ENCODE results near the gene ZNF503.
A peak's percentile ranks its signal among the peaks of the same experiment; 100 is the strongest.
"Not testable (repeated sequence)": the region's sequence is repeated elsewhere in the genome, so short reads cannot be mapped to it uniquely, and the experiment has no call there.

Gene ZNF503

DNA sequence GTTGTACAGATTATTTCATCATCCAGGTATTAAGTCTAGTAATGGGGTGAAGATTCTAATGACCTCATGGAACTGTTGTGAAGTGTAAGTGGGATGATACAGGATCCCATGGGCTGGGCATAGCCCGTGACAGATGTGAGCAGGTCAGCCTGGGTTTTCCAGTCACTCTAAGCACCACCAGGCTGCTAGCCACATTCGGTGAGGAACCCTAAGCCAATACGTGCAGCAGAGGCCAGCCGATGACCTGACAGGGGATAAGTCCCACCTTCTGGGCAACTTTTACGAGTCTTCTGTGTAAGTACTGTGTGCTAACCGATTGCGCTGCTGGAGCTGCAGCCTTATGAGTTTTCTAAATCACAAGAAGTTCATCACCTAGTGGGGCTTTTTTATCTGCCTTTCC, 7.3 kb downstream of the ZNF503 start:
- DNase-seq = no peak

DNA sequence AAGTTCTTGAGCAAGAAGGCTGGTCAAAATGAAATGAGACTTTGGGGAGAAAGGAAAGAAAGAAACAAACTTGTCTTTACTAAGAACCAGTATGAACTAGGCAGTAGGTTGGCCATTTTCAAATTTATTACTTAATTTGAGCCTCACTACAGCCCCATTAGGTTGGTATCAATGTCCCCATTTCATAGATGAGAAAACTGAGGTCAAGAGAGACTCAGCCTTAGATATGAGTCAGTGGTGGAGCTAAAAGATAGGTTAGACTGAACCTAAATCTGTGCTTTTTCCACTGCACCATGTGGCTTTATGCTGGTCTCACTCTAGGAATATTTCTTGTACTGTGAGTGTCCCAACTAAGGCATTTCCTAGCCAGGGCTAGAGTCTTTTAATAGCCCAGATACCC, 8.8 kb downstream of the ZNF503 start:
- no peak for DNase-seq

DNA sequence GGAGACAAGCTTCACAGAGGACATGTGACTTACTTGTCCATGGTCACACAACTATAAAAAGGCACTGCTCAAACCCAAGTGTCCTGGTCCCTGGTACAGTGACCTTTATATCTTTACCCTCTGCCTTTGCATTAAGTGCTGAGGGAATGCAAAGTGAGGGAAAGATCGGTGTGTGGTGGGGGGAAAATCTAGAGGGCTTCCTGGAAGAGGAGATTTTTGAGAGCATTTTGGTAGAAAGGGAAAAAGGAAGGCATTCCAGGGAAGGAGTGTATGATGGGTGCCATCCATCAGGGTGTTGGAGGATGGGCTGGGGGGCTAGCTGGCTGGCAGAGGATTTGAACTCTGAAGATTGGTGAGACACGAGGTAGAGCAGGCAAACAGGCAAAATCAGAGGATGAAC, 9.3 kb downstream of the ZNF503 start:
- no peak for DNase-seq

DNA sequence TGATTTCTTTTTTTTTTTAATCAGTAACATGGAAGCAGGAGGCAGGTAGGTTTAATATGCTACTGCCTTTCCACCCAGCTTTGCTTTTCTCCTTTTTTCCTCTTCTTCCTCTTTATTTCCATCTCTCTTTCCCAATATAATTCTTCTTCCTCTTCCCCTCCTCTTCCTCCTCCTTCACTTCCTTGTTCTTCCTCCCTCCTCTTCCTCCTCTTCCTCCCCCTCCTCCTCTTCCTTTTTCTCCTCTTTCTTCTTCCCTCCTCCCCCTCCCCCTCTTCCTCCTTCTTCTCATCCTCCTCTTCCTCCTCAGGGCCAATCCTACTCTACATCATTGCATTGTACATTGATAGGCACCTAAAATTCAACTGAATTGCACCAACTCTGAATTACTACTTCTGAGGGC, 11.4 kb downstream of the ZNF503 start:
- DNase-seq = no peak

DNA sequence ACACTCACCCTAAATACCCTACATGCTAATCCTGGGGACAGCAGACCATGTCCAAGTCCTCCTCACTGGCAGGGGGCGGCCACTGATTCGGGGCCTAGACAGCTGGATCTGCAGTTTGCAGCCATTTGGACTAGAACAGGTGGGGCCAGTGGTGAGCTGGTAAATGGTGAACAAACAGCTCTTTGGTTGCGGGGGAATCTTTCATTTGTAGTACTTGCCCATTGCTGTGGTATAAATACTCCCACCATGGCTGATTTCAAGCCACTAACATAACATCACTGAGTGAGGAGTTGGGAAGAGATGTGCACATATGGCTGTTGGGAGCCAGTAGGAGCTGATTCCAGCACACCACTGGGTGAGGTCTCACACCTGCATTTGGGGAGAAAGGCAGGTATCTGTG, 13.5 kb downstream of the ZNF503 start:
- no peak for DNase-seq

DNA sequence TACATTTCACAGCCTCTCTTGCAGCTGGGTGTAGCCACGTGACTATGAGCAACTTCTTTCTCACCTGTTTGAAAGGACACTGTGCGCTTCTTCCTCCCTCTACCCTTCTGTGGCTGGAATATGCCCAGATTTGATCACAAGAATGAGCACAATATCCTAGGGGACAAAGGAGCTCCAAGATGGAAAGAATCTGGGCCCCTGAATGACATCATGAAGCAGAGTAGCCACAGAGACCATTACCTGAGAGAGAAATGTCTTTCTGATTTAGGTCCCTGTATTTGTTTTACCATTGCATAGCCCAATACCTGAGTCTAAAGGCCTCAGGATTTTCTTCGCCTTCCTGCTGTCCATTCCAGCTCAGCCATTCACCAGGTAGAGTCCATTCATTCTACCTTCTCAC, 15.4 kb downstream of the ZNF503 start:
- DNase-seq = no peak

DNA sequence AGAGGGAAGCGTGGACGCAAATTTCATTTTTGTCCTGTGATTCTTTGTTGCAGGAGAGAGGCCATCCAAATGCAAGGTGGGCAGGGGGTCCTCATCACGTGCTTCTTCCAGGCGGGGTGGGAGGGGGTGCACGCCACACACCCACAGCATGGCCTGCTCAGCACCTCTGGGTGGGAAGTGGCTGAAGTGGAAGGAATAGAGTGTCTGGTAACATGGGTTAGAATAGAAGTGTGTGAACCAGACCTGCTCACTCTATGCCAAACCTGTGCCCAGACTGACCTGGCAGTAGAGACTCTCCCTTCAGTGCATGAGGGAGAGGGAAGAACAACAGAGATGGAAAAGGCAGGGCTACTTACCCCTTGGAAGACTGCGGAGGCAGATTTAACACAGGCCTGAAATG, 21.7 kb downstream of the ZNF503 start:
- no peak for DNase-seq

DNA sequence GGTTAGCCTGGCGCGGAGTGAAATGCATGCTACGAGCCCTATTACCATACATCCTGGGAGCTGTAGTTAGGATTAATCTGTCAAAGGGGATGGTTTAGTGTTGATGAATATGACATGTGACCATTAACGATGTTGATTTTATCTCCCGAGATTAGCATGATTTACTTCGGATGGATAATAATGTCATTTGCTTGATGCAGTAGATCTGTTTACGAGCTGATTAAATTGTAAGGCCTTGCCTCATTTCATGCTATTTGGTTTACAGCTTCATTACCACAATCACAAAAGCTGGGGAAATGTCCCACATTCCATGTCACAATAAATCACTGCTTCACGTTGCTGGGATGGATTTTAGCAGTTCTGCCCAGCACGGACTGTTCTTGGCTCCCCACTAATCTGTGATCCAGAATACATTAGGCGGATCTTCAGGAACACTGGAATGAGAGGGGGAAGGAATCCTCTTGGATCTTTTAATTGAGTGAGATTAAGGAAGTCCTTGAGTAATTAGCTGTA, 22.3 kb downstream of the ZNF503 start:
- no peak for DNase-seq

DNA sequence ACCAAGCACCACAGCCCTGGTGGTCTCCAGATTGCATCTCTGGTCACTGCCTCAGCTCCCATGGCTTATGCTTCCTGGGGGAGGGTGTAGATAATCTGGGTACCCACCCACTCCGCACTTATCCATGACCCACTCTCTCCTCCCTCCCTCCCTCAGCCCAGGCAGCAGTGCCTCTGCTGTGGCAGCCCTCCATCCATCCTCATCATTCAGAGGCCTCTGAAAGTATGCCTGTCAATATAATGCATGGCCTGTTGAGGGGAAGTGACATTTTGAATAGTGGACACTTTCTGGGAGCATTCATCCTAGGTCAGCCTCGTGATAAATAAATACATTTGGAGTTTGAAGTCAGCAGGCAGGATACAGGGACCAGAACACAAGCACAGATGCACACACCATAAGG, 23.2 kb downstream of the ZNF503 start:
- DNase-seq = no peak

DNA sequence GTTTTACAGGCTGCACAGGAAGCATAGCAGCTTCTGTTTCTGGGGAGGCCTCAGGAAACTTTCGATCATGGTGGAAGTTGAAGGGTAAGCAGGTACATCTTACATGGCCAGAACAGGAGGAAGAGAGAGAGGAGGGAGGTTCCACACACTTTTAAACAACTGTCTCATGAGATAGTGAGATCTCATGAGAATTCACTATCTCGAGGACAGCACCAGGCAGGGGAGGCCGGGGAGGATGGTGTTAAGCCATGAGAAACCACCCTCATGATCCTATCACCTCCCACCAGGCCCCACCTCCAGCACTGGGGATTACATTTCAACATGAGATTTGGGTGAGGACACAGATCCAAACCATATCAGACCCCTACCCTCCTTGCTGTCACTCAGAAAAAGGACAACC, 23.7 kb downstream of the ZNF503 start:
- no peak for DNase-seq

DNA sequence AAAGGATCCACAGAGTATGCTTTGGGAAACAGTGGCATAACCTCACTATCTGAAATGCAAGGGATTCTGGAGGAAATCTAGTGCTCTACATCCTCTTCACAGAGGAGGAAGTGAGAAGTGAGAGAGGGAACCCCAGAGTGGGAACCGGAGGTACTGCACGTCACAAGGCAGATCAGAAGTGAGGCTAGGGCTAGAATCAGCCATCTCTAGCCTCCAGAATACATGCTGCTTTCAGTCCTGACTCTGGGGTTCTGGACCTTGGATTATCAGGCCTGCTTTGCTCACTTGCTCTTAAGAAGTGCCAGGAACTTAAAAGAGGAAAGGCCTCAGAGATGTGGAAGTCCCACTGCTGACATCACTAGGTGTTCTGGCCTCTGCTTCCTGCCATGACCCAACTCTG, 25.7 kb downstream of the ZNF503 start:
- no peak for DNase-seq

DNA sequence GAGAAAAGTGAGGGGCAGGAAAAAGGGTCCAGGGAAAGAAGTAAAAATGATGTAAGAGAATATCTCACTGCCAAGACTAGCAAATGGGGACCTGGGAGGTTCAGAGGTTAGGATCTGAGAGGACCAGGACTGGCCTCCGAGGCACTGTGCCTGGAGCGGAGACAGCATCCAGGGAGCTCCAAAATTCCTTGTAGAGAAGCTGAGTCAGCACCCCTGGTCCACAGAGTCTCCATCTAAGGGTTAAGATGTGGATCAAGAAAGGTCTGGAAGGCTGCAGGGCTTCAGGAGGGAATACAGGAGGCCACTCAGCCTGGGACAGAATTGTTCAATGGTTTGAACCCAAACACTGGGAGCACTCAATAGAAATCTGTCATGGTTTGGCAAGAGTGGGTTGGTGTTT, 30.6 kb downstream of the ZNF503 start:
- DNase-seq = no peak

DNA sequence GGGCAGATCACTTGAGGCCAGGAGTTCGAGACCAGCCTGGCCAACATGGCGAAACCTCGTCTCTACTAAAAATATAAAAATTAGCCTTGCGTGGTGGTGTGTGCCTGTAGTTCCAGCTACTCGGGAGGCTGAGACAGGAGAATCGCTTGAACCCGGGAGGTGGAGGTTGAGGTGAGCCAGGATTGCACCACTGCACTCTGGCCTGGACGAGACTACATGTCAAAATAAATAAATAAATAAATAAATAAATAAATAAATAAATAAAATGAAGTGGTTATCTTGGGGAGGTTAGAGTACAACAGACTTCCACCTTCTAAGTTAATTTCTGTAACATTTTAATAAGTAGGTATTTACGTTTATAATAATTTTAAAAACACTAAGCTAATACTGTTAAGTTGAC, 31.7 kb downstream of the ZNF503 start:
- DNase-seq = not testable (repeated sequence)

DNA sequence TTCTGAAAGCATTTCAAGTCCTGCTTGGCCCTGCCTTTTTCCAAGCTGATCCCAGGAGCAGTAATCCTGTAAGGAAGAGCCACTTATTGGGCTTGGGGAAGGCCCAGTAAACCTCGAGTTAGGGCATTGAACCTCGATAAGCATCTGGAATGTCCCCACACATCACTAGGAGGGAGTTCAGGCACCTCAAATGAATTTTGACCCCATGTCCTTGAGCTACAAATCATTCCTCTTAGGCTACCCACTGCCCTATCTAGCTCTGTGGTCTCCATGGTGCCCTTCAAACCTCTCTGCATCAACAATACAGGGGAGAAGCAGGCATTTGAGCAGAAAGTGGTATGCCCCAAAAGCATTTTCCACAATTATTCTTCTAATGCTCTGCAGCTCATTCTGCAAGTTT, 33.7 kb downstream of the ZNF503 start:
- no peak for DNase-seq

DNA sequence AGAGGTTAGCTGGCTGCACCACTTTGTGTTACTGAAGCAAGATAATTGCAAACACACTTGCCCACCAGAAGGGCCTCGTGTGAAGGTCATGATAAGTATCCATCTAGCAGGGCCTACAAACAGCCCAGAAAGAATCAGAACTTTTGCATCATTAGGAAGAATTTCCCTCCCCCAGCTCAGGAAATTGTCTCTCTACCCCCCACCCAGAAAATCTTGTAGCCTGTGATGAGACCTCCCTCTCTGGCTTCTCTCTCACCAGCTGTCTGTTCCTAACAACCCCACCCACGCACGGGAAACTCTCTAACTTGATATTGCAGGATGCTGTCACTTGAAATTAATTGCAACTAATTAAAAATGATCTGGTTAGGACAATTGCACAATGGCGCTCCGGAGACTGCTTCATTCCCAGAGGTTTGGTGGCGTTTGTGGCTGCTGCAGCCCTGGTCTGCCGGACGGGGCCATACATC, 34.5 kb downstream of the ZNF503 start:
- DNase-seq = no peak

DNA sequence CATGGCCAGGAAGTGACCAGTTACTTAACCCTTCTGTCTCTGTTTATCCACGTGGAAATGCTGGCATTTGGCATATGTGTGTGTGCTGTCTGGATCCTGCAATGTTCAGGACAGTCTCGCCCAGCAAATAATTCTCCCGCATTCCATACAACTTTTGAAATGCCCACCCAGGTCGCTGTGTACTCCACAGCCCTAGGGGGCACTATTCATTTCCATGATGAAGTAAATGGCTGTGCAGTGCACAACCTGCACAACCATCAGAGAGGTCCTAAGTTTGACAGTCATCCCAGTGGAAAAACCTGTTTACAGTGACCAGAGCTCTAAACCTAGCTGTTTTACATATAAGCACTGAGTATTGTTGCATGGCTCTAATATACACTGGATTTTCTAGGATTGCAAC, 38.1 kb downstream of the ZNF503 start:
- no peak for DNase-seq

DNA sequence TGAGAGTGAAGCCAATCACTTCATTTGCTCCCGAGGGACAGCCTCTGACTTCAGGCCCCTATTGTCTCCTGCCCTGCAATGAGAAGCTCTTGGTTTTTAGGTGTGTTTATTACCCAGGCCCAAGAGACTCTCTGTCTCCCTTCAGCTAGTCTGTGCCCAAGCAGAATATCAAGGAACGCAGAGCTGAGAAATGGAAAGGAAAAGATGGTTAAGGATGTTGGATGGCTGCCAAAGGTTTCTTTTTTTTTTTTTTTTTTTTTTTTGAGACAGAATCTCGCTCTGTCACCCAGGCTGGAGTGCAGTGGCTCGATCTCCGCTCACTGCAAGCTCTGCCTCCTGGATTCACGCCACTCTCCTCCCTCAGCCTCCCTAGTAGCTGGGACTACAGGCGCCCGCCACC, 41.7 kb downstream of the ZNF503 start:
- DNase-seq = not testable (repeated sequence)

DNA sequence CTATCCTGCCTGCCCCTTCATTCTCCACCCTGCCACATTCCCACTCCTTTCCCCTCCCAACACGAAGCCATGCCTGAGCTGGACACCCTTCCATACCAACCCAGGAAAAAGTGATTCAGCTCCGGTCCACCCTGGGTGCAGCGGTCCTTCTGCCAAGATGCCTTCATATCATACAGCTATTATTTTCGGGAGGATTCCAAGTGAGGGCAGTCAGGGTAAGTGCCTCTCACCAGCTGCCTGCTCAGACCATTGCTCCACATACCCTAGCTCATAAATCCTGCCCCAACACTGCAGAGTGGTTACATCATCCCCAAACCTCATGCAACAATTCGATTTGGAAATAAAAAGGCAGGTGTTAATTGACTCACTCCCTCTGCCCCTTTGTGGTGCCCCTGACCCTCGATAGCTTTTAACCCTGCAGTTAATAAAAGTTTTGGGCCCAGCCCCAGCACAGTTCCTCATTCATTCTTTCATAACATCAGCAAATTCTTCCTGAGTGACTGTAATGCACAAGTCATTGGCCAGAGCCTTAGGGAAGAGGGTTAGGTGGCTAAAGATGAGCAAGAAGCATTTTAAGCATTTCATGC, 42.6 kb downstream of the ZNF503 start:
- DNase-seq = peak in 1 of 2 experiments; percentile 33

DNA sequence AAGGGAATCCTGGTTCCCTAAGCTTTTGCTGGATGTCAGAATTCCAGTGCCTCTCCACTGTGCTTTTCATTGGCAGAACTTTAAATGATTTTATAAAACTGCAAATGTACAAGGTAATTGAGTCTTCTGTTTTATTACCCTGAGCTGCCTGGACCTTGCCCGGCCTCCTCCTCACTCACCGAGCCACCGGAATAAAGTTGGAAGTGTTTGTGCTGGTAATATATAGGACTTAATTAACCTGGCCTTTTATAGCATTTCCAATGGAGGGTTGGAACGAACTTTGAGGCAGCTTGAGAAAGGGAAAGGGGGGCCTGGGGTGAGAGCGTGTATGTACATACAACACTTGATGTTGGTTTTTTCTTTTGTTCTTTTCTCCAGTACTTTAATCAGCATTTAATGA, 43.4 kb downstream of the ZNF503 start:
- no peak for DNase-seq

DNA sequence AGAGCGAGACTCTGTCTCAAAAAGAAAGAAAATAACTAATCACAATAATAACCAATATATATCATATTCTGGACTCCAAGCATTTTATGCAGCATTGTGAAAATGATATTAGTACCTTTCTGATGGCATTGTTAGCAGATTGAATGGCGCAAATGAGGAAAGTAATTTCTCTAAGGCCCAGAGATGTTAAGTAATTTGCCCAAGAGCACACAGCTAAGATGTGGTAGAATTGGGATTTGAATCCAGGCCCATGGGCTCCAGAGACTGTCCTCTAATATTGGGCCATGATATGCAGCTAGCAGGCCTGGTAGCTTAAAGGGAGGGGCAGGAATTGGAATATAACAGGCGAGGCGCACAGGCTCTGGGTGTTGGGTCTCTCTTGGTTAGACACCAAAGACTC, 44.1 kb downstream of the ZNF503 start:
- no peak for DNase-seq

DNA sequence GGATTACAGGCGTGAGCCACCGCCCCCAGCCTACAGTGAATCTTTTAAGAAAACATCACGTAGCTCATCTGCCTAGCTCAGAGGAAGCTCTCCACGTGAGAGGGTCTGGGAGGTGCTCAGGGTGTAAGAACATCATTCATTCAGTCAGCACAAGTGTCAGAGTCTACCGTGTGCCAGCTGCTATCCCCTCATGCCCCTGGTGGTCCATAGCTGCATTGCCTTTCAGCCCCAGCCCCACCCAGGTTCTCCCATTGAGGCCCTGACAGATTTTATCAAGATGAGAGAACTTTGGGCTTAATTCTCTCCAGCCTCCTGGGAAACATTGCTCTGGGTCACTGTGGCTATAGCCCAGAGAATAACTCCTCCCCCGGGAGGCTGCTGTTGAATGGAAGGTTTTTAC, 45.1 kb downstream of the ZNF503 start:
- DNase-seq = no peak

DNA sequence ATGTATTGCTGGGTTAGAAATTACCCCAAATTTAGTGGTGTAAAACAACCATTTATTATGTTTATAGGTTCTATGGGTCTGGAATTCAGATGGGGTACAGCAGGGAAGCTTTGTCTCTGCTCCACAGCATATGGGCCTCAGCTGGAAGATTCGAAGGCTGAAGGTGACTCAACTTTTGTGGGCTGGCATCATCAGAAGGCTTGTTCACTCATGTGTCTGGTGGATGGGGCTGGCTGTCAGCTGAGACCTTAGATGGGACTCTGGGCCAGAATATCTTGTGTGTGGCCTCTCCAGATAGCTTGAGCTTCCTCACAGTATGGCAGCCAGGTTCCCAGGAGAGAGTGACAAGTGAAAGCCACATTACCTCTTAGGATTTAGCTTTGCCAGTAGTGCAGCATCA, 45.9 kb downstream of the ZNF503 start:
- no peak for DNase-seq

DNA sequence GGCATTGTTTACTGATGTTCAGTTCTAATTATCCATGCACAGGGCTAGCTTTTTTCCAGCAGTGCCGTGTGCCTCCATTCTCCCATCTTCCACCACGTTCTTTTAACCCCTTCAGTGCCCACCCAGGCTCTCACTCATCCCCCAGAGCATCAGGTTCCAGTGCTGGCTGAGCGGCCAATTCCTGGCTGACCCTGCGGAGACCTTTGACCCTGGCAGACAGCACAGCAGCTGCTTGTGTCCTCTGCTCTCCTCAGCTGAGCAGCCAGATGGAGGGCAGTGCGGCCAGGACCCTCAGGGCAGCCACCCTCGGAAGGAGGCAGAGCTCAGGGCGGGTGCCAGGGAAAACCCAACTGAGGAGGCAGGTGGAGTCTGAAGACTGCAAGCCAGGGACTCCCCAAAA, 48.4 kb downstream of the ZNF503 start:
- DNase-seq = no peak

DNA sequence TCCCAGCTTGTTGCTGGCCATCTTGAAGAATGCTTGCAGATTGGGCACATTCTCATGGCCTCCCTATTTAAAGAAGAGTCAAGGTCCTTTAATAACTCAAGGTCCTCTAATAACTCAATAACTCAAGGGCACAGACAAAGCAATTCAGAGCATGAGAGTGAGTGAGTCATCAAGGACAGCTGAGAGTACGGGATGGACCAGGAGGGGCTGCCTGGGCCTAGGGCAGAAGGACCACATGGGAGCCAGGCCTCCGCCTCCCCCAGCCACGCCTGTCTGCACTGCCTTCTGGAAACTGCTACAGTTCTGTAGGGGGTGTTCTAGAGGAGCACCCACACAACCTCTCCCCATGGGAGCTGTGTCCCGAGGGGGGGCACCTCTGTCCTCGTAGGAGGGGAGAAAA, 48.9 kb downstream of the ZNF503 start:
- DNase-seq = no peak

DNA sequence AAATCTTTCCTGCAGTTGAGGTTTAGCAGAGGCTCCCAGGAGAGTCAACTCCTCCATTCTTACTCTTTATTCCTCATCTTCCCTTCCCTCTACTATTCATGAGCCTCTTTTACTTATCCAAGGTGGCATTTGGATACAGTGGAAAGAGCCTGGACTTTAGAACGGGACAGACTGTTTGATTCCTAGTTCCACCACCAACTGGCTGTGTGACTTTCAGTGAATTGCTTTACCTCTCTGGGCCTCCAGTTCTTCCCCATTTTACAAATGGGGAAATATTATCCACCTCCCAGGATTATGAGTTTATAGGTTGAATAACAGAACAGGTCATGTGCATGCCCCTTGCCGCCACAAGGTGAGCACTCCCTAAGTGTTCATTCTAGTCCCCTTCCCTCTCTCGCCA, 49.9 kb downstream of the ZNF503 start:
- no peak for DNase-seq

DNA sequence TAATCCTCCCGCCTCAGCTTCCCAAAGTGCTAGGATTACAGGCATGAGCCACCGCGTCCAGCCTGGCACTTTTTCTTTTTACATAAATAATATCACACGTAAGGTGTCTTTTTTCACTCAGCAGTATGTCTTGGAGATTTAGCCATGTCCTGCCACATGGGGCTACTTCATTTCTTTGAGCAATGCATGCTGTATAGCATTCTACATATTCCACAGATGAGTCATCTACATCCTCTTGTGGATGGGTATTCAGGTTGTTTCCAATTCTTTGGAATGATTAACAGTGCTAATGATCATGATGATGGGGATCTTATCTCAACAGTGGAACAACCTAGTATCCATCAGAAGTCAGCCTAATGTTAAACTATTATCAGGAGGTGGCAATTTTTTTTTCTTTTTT, 50.8 kb downstream of the ZNF503 start:
- DNase-seq = peak in 1 of 2 experiments; percentile 19

Measured in SW 1271 (cell line).